OCI-LY3 (cell line): ENCODE results near the gene BNC2.

Experiments
- EZH2phosphoT487 ChIP-seq: fragments of 200-600 bp; shearing (Covaris generic); IDR thresholded peaks from 2 replicates; pipeline ENCODE4 v1.6.1; 2018; ENCODE audit warnings: antibody characterized with exemption, mixed run types, low read depth
- TF ChIP-seq, protein P1 (sequence below): fragments of 200-600, 300-600 bp; sonication (generic); IDR thresholded peaks from 2 replicates; pipeline ENCODE4 v1.5.1; 2014; ENCODE audit warnings: antibody characterized with exemption, low read length, low read depth

DNA sequence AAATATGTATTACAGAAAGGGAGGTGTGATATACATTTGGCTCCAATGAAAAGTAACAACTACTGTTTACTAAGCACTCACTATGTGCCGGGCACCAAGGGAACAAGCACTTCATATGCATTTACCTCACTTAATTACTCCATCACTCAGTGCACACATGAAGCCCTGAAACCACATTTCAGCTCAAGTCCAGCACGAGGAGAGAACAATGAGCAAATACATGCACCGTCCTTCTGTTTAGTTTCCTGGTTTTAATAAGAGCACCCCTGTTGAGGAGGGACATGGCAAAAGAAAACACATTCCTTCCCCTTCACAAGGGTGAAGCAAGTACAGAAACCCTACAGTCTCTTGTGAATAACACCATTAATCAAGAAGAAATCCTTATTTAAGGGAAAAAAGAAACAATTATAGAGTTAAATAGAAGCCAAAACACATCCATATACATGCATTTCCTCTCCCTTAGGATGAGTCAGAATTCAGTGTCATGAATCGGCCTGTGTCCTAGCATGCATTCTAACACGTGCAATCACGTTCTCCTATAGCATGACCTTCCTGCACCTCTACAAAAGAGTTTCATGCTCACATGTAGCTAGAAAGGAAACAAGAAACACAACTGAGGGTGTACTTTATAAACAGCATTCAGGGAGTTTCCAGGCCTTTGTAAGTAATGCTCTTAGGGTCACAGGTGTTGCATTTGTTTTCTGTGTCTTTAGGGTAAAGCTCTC lies 411.6 kb downstream of the BNC2 start:
- TF ChIP-seq, protein P1, sequence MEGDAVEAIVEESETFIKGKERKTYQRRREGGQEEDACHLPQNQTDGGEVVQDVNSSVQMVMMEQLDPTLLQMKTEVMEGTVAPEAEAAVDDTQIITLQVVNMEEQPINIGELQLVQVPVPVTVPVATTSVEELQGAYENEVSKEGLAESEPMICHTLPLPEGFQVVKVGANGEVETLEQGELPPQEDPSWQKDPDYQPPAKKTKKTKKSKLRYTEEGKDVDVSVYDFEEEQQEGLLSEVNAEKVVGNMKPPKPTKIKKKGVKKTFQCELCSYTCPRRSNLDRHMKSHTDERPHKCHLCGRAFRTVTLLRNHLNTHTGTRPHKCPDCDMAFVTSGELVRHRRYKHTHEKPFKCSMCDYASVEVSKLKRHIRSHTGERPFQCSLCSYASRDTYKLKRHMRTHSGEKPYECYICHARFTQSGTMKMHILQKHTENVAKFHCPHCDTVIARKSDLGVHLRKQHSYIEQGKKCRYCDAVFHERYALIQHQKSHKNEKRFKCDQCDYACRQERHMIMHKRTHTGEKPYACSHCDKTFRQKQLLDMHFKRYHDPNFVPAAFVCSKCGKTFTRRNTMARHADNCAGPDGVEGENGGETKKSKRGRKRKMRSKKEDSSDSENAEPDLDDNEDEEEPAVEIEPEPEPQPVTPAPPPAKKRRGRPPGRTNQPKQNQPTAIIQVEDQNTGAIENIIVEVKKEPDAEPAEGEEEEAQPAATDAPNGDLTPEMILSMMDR = no peak
- TF ChIP-seq EZH2phosphoT487 = no peak
